ENCODE measurements around the gene ARPP21.

The ARPP21 gene

DNA sequence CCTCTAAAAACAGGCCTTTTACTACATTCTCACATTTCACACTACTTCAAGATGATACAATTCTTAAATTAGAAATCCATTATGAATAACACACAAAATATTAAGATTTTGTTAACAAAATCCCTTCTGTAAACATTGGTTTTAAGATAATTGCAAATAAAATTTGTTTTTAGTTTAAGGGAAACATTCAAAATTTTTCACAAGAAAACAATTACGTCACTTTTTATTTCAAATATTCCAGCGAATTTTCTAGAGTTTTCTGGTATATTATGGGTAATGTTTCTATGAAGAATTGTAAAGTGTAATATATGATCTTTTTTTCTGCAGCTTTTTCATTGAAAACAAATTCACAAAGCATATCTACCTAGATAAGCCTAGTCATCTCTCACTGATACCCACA lies 5.9 kb downstream of the ARPP21 start:
- H3K9ac ChIP-seq (ENCODE audit: low read depth, low read length), result no peak overlapping the region

DNA sequence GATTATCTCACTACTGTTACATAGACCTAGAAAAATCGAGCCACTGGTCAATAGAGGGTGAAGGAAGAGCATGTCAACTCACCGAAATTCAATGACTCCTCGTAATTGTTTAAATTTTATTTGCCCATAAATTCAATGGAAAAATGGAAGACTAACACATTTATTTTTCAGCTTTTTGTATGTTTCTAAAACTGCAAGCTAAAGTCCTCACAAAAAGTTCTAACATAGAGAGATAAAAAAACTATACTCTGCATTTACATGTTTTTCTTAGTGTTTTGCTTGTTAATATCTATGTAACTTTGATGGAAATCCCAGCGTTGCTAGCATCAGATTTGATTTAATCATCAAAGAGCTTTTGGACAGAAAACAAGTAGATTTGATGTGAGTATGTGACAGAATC lies 6.8 kb downstream of the ARPP21 start:
- no peaks in the 10 kb centered on the region for H3K4me1 ChIP-seq (ENCODE audit: control insufficient read depth, insufficient read depth, low read length)
- peaks cover 16% of the 10 kb centered on the region for H3K27me3 ChIP-seq (ENCODE audit: control insufficient read depth, insufficient read depth, low read length)
- H3K9ac ChIP-seq (ENCODE audit: low read depth, low read length), result no peak overlapping the region
- H3K9me3 ChIP-seq (ENCODE audit: control insufficient read depth, insufficient read depth, low read length), result no peaks in the 10 kb centered on the region
- H3K4me3 ChIP-seq (ENCODE audit: low read depth, low read length), result no peak overlapping the region
- H3K36me3 ChIP-seq (ENCODE audit: control insufficient read depth, insufficient read depth, low read length), result no peaks in the 10 kb centered on the region

More for the DNA sequence above, 5.9 kb downstream of the ARPP21 start:
- H3K27me3 ChIP-seq (ENCODE audit: control insufficient read depth, insufficient read depth, low read length), result peaks cover 25% of the 10 kb centered on the region
- no peaks in the 10 kb centered on the region for H3K36me3 ChIP-seq (ENCODE audit: control insufficient read depth, insufficient read depth, low read length)
- no peak overlapping the region for H3K4me3 ChIP-seq (ENCODE audit: low read depth, low read length)
- H3K9me3 ChIP-seq (ENCODE audit: control insufficient read depth, insufficient read depth, low read length), result no peaks in the 10 kb centered on the region
- H3K4me1 ChIP-seq (ENCODE audit: control insufficient read depth, insufficient read depth, low read length), result no peaks in the 10 kb centered on the region

DNA sequence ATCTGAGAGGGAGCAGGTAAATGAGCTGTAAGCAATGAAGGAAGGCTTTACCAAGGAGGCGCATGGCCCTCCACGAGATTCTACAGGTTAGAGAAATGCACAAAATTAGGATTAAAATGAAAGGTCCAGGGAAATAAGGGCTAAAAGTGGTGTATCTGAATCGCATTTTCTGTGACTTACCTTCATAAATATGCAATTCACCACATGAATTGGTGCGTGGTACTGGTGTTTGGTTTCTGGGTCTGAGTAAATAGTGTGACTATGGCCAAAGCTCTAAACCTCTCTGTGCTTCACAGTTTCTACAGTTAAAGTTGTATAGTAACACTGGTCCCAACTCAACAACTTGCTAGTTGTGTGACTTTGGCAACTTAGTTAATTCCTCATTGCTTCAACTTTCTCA lies 8.1 kb downstream of the ARPP21 start:
- no peaks in the 10 kb centered on the region for H3K9me3 ChIP-seq (ENCODE audit: control insufficient read depth, insufficient read depth, low read length)
- no peaks in the 10 kb centered on the region for H3K4me1 ChIP-seq (ENCODE audit: control insufficient read depth, insufficient read depth, low read length)
- no peaks in the 10 kb centered on the region for H3K36me3 ChIP-seq (ENCODE audit: control insufficient read depth, insufficient read depth, low read length)
- H3K4me3 ChIP-seq (ENCODE audit: low read depth, low read length), result no peak overlapping the region
- peaks cover 2% of the 10 kb centered on the region for H3K27me3 ChIP-seq (ENCODE audit: control insufficient read depth, insufficient read depth, low read length)
- no peak overlapping the region for H3K9ac ChIP-seq (ENCODE audit: low read depth, low read length)

DNA sequence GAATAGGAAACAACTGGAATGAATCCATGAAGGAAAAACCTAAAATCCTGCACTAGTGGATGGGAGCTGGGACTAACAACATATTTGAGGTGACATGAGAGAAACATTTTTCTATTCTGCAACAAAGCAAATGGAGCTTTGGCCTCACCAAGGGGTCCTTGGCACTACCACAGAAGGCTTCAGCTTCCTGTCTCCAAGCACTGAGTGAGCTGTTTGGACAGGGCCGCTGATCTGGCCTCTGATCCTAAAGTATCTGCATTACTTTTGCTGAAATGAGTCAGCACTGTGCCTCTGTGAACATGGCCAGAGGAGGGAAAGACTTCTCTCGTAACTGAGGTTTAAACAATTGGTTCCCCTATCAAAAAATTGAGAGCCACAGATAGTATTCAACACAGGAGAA lies 9.0 kb downstream of the ARPP21 start:
- Histone ChIP-seq H3K27me3 (ENCODE audit: control insufficient read depth, insufficient read depth, low read length) (no peaks in the 10 kb centered on the region), H3K36me3 (ENCODE audit: control insufficient read depth, insufficient read depth, low read length) (no peaks in the 10 kb centered on the region), H3K4me3 (ENCODE audit: low read depth, low read length) (no peak overlapping the region), H3K9me3 (ENCODE audit: control insufficient read depth, insufficient read depth, low read length) (no peaks in the 10 kb centered on the region), H3K9ac (ENCODE audit: low read depth, low read length) (no peak overlapping the region), H3K4me1 (ENCODE audit: control insufficient read depth, insufficient read depth, low read length) (no peaks in the 10 kb centered on the region)

DNA sequence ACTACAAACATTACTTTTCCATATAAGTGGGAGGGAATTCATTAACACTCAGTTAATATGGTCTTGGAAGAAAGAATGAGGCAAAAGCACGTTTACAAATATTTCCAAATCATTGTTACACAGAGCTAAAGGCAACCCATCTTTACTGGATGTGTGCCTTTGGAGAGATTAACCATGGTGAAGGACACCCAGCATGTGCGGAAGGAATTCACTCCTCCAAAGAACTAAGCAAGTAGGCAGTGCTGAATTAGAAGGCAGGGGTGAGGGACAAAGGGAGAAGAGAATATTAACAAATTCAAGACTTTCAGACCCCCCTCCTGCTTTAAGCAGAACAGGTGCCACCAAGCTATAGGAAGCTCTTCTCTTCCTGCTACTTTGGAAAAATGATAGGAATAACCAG lies 10.1 kb downstream of the ARPP21 start:
- Histone ChIP-seq H3K36me3 (ENCODE audit: control insufficient read depth, insufficient read depth, low read length) (no peaks in the 10 kb centered on the region), H3K27me3 (ENCODE audit: control insufficient read depth, insufficient read depth, low read length) (no peaks in the 10 kb centered on the region), H3K9ac (ENCODE audit: low read depth, low read length) (no peak overlapping the region), H3K4me1 (ENCODE audit: control insufficient read depth, insufficient read depth, low read length) (no peaks in the 10 kb centered on the region), H3K4me3 (ENCODE audit: low read depth, low read length) (no peak overlapping the region), H3K9me3 (ENCODE audit: control insufficient read depth, insufficient read depth, low read length) (no peaks in the 10 kb centered on the region)

DNA sequence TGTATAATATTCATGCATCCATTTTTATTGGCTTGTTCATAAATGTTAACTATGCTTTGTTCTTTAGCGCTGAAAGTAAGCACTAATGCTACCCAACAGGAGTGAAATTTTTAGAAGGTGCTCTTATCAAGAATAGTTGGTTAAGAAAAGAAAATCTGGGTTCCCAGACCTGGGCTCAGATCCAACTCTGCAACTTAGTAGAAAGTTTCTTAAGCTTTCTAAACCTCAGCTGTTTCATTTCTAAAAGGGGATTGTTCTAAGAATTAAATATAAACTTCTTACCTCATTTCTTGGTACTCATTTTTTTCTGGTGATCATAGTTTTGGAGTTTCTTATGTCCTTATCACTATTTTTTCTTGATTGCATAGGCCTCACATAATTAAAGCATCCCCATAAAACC lies 12.1 kb downstream of the ARPP21 start:
- Histone ChIP-seq H3K36me3 (ENCODE audit: control insufficient read depth, insufficient read depth, low read length) (no peaks in the 10 kb centered on the region), H3K9ac (ENCODE audit: low read depth, low read length) (no peak overlapping the region), H3K4me3 (ENCODE audit: low read depth, low read length) (no peak overlapping the region), H3K4me1 (ENCODE audit: control insufficient read depth, insufficient read depth, low read length) (no peaks in the 10 kb centered on the region), H3K27me3 (ENCODE audit: control insufficient read depth, insufficient read depth, low read length) (no peaks in the 10 kb centered on the region), H3K9me3 (ENCODE audit: control insufficient read depth, insufficient read depth, low read length) (no peaks in the 10 kb centered on the region)

DNA sequence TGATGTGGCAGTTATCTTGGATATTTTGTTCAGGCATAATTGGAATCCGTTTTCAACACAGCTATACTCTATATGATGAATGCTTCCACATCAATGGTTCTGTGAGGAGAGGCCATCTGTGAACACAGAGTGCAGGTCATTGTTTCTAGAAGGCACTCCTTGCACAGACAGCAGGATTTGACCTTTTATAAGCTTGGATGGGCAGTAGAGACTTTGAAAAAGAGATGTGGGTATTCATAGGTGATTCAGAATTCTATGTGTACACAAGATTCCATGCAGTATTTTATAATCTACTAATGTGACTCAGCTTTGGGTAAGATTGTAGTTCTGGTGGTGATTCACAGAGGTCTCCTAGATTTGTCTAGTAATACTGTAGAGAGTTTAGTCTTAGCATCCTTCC lies 12.5 kb downstream of the ARPP21 start:
- Histone ChIP-seq H3K9me3 (ENCODE audit: control insufficient read depth, insufficient read depth, low read length) (no peaks in the 10 kb centered on the region), H3K9ac (ENCODE audit: low read depth, low read length) (no peak overlapping the region), H3K27me3 (ENCODE audit: control insufficient read depth, insufficient read depth, low read length) (no peaks in the 10 kb centered on the region), H3K36me3 (ENCODE audit: control insufficient read depth, insufficient read depth, low read length) (no peaks in the 10 kb centered on the region), H3K4me3 (ENCODE audit: low read depth, low read length) (no peak overlapping the region), H3K4me1 (ENCODE audit: control insufficient read depth, insufficient read depth, low read length) (no peaks in the 10 kb centered on the region)

DNA sequence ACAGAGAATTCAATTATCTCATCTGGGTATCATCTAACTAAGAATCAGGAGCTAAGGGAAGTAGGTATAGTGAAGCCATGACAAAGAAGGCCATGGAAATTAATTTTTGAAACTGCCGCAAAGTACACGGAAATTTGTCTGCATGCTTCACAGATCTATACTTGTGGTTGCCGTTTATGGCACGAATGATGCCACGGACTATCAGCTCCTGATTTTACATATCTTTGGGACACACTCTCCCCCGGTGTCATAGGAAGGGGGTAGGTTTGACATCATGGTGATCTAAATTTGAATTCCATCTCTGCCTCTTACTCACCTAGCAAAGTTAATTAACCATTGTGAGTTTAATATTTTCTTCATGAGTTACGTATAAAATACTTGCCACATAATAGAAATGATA lies 14.0 kb downstream of the ARPP21 start:
- no peaks in the 10 kb centered on the region for H3K9me3 ChIP-seq (ENCODE audit: control insufficient read depth, insufficient read depth, low read length)
- no peak overlapping the region for H3K9ac ChIP-seq (ENCODE audit: low read depth, low read length)
- no peaks in the 10 kb centered on the region for H3K4me1 ChIP-seq (ENCODE audit: control insufficient read depth, insufficient read depth, low read length)
- no peaks in the 10 kb centered on the region for H3K27me3 ChIP-seq (ENCODE audit: control insufficient read depth, insufficient read depth, low read length)
- no peaks in the 10 kb centered on the region for H3K36me3 ChIP-seq (ENCODE audit: control insufficient read depth, insufficient read depth, low read length)
- no peak overlapping the region for H3K4me3 ChIP-seq (ENCODE audit: low read depth, low read length)

DNA sequence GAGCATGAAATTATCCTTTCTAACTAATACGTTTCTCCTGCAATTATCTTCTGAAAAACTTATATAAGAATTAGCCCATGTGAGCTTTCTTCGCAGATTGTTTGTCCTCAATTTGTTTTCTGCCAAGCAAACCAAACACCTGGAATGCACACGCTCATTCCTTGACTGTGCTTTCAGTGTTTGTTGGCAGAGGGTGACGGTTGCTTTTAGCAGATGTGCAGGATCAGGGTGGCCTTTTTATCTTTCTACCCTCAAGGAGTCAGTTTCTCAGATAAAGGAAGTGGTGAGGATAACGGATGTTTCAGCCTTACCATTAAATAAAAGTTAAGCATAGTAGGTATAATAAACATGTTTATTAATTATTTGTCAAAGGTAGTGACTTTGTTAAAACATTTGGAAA lies 15.2 kb downstream of the ARPP21 start:
- Histone ChIP-seq H3K27me3 (ENCODE audit: control insufficient read depth, insufficient read depth, low read length) (no peaks in the 10 kb centered on the region), H3K36me3 (ENCODE audit: control insufficient read depth, insufficient read depth, low read length) (no peaks in the 10 kb centered on the region), H3K4me1 (ENCODE audit: control insufficient read depth, insufficient read depth, low read length) (no peaks in the 10 kb centered on the region), H3K9me3 (ENCODE audit: control insufficient read depth, insufficient read depth, low read length) (no peaks in the 10 kb centered on the region), H3K4me3 (ENCODE audit: low read depth, low read length) (no peak overlapping the region), H3K9ac (ENCODE audit: low read depth, low read length) (no peak overlapping the region)

DNA sequence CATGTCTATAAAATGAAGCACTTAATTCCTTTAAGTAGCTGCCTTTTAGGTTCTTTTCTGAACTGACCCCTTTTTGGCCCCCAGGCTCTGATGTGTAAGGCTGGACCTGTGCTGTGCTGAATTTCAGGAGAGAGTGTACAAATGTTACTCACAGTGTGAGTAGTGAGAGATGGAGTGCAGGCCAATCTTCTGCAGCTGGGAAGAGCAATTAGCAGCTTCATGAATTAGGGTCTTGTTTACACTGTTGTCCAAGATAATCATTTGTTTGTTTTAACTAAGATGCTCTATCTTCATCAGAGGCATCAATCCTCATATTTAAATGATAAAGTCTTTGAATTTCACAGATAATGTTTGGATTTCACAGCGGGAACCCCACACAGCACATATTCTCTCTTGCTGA lies 19.4 kb downstream of the ARPP21 start:
- H3K27me3 ChIP-seq (ENCODE audit: control insufficient read depth, insufficient read depth, low read length), result no peaks in the 10 kb centered on the region
- H3K4me1 ChIP-seq (ENCODE audit: control insufficient read depth, insufficient read depth, low read length), result no peaks in the 10 kb centered on the region
- no peaks in the 10 kb centered on the region for H3K9me3 ChIP-seq (ENCODE audit: control insufficient read depth, insufficient read depth, low read length)
- no peaks in the 10 kb centered on the region for H3K36me3 ChIP-seq (ENCODE audit: control insufficient read depth, insufficient read depth, low read length)
- no peak overlapping the region for H3K4me3 ChIP-seq (ENCODE audit: low read depth, low read length)
- no peak overlapping the region for H3K9ac ChIP-seq (ENCODE audit: low read depth, low read length)

DNA sequence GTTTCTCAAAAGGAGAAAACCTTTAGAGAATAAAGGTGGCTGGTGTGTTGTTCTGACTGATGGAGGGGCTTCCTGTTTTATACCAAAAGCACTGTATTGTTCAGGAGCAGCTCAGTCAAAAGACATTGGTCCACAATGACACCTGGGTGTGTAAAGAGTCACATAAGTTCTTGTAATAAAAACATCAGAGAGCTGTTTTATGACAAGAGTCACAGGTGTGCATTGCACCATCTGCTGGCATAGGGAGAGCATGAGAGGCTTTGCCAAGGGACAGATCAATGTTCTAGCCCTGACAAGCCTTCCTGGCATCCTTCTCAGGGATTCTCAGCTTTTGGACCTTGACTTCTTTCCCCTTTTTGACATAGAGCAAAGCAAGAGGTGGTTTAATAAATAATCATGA lies 20.4 kb downstream of the ARPP21 start:
- no peaks in the 10 kb centered on the region for H3K4me1 ChIP-seq (ENCODE audit: control insufficient read depth, insufficient read depth, low read length)
- no peaks in the 10 kb centered on the region for H3K36me3 ChIP-seq (ENCODE audit: control insufficient read depth, insufficient read depth, low read length)
- no peak overlapping the region for H3K9ac ChIP-seq (ENCODE audit: low read depth, low read length)
- no peaks in the 10 kb centered on the region for H3K9me3 ChIP-seq (ENCODE audit: control insufficient read depth, insufficient read depth, low read length)
- no peak overlapping the region for H3K4me3 ChIP-seq (ENCODE audit: low read depth, low read length)
- no peaks in the 10 kb centered on the region for H3K27me3 ChIP-seq (ENCODE audit: control insufficient read depth, insufficient read depth, low read length)

DNA sequence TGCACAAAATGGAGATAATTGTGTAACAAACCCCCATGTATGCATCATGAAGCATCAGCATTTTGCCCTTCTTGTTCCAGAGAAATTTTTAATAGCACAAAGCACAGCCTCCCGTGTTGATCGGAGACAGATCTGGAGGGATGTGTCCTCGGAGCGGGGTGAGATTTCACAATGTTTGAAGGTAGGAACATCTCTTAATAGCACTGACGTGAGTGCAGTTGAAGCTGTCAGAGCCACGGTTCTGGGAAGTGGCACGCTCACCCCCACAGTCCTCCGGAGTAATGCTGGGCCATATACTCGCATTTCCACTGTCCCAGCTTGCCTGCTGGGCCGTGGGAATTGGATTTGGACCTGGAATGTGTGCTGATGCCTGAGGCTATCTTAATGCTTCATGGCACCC lies 24.1 kb downstream of the ARPP21 start:
- H3K36me3 ChIP-seq (ENCODE audit: control insufficient read depth, insufficient read depth, low read length), result no peaks in the 10 kb centered on the region
- no peak overlapping the region for H3K9ac ChIP-seq (ENCODE audit: low read depth, low read length)
- no peak overlapping the region for H3K4me3 ChIP-seq (ENCODE audit: low read depth, low read length)
- H3K27me3 ChIP-seq (ENCODE audit: control insufficient read depth, insufficient read depth, low read length), result no peaks in the 10 kb centered on the region
- no peaks in the 10 kb centered on the region for H3K9me3 ChIP-seq (ENCODE audit: control insufficient read depth, insufficient read depth, low read length)
- H3K4me1 ChIP-seq (ENCODE audit: control insufficient read depth, insufficient read depth, low read length), result no peaks in the 10 kb centered on the region

DNA sequence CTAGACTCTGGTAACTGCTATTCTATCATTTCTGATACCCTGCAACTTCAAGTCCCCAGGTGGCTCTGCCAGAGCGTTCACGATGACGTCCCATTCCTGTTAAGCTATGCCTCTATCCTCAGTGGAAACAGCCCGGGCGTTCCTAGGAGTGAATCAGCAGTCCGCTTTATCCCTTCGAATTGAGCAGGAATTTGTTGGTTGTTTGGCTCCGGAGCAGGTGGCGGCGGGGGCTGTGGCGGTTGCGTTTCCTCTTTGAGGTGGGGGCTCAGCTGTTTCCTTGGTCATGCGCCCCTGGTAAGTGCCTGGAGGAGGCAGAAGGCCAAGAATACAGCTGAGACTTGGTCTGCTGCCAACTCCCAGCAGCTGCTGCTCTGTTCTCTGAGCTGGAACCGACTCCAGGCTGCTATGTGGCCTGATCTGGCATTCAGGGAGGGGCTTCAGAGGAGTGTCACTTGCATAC lies 25.2 kb downstream of the ARPP21 start:
- Histone ChIP-seq H3K36me3 (ENCODE audit: control insufficient read depth, insufficient read depth, low read length) (no peaks in the 10 kb centered on the region), H3K4me1 (ENCODE audit: control insufficient read depth, insufficient read depth, low read length) (no peaks in the 10 kb centered on the region), H3K27me3 (ENCODE audit: control insufficient read depth, insufficient read depth, low read length) (no peaks in the 10 kb centered on the region), H3K4me3 (ENCODE audit: low read depth, low read length) (no peak overlapping the region), H3K9ac (ENCODE audit: low read depth, low read length) (no peak overlapping the region), H3K9me3 (ENCODE audit: control insufficient read depth, insufficient read depth, low read length) (no peaks in the 10 kb centered on the region)

Measured in iPS-15b (cell line).